Suppressor macrophage (primary cell): Measurements from ENCODE around the gene DRC7.
A peak's percentile ranks its signal among the peaks of the same experiment; 100 is the strongest.
"Not testable (repeated sequence)": the region's sequence is repeated elsewhere in the genome, so short reads cannot be mapped to it uniquely, and the experiment has no call there.

Source experiments
- DNase-seq, 4 experiments: peaks; one replicate each; pipeline ENCODE4 v3.0.0-alpha.2; 2020 to 2022

The DRC7 gene

GRCh38 chr16:57720142-57720575, 25.6 kb downstream of the DRC7 start:
- DNase-seq = peak; percentile 75 to 88 (median 82)

- no peak for DNase-seq
These were observed 27.0 kb downstream of the DRC7 start for GRCh38 chr16:57721356-57722209.

GRCh38 chr16:57722210-57722499, 27.5 kb downstream of the DRC7 start:
- no peak for DNase-seq

- no peak for DNase-seq
These were observed 28.0 kb downstream of the DRC7 start for GRCh38 chr16:57722651-57723050.

GRCh38 chr16:57723170-57723569, 28.6 kb downstream of the DRC7 start:
- DNase-seq = peak; percentile 14 to 35 (median 27)

GRCh38 chr16:57724531-57724930, 29.9 kb downstream of the DRC7 start:
- no peak for DNase-seq

- DNase-seq = peak; percentile 19 to 38 (median 30)
These were observed 30.5 kb downstream of the DRC7 start for GRCh38 chr16:57725151-57725550.

- DNase-seq = peak in 2 of 4 experiments; percentile 8 to 16
These were observed 30.9 kb downstream of the DRC7 start for GRCh38 chr16:57725554-57725953.

GRCh38 chr16:57725976-57726375, 31.4 kb downstream of the DRC7 start:
- no peak for DNase-seq

- no peak for DNase-seq
These were observed 31.9 kb downstream of the DRC7 start for GRCh38 chr16:57726433-57726947.

GRCh38 chr16:57727610-57728009, 33.0 kb downstream of the DRC7 start:
- DNase-seq = no peak

GRCh38 chr16:57728336-57729181, 34.0 kb downstream of the DRC7 start:
- DNase-seq = peak in 1 of 4 experiments; percentile 16

GRCh38 chr16:57729182-57729484, 34.5 kb downstream of the DRC7 start:
- DNase-seq = no peak

- not testable (repeated sequence) for DNase-seq
These were observed 35.2 kb downstream of the DRC7 start for GRCh38 chr16:57729852-57730251.

GRCh38 chr16:57730771-57731730, 36.4 kb downstream of the DRC7 start:
- no peak for DNase-seq

GRCh38 chr16:57732037-57732436, 37.4 kb downstream of the DRC7 start:
- DNase-seq = peak in 3 of 4 experiments; percentile 17 to 70 (median 60)

GRCh38 chr16:57732714-57733113, 38.1 kb downstream of the DRC7 start:
- no peak for DNase-seq

- DNase-seq = no peak
These were observed 39.8 kb downstream of the DRC7 start for GRCh38 chr16:57734308-57734924.

GRCh38 chr16:57734925-57735754, 40.5 kb downstream of the DRC7 start:
- peak; percentile 99 to 100 (median 100) for DNase-seq

GRCh38 chr16:57735755-57736418, 41.3 kb downstream of the DRC7 start, which contains the start of gene KATNB1:
Gene KATNB1 (plus strand): TSS chr16:57735770. CDS start chr16:57737244, 1,474 bp downstream.
- DNase-seq = peak in 1 of 4 experiments; percentile 24
